ENCODE data around the gene INTS11.

Gene INTS11

DNA sequence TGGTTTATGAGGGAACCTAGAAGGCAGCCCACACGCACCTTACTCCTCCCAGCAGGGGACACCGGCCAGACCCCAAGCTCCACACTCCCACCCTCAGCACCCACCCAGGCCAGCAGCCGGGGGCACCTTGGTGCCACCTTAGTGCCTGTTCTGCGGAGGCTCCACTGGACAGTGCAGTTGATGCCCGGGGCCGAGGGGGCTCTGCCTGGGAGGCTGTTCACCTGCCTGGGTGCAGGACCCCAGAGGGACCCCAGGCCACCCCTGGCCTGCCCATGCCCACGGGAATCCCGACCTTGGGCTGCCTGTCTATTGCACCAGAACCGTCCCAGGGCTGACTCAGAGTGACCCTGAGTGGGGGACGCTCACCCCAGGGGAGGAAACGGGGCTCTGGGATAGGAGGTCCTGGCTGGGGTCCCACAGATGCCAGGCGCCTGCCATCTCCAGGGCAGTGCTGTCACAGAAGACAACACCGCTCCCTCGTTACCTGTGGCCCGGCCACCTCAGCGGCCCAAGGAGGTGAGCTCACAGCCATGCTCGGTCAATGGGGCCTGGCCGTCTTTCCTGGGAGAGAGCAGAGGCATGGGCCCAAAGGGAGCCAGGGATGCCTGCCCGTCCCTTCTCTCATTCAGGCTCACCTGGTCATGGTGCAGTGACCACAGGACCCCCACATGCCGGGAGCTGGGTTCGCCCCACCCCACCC, 43.5 kb downstream of the INTS11 start:
- TF ChIP-seq, protein P1, sequence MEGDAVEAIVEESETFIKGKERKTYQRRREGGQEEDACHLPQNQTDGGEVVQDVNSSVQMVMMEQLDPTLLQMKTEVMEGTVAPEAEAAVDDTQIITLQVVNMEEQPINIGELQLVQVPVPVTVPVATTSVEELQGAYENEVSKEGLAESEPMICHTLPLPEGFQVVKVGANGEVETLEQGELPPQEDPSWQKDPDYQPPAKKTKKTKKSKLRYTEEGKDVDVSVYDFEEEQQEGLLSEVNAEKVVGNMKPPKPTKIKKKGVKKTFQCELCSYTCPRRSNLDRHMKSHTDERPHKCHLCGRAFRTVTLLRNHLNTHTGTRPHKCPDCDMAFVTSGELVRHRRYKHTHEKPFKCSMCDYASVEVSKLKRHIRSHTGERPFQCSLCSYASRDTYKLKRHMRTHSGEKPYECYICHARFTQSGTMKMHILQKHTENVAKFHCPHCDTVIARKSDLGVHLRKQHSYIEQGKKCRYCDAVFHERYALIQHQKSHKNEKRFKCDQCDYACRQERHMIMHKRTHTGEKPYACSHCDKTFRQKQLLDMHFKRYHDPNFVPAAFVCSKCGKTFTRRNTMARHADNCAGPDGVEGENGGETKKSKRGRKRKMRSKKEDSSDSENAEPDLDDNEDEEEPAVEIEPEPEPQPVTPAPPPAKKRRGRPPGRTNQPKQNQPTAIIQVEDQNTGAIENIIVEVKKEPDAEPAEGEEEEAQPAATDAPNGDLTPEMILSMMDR (IDR thresholded peaks at IDR 0.05; ENCODE audit: low read length, missing control alignments) = no peak
- DNase-seq (ENCODE audit: low read depth) = no peak
- no peak overlapping the region for H3K4me3 ChIP-seq (replicated peaks; ENCODE audit: low read depth, low read length)

DNA sequence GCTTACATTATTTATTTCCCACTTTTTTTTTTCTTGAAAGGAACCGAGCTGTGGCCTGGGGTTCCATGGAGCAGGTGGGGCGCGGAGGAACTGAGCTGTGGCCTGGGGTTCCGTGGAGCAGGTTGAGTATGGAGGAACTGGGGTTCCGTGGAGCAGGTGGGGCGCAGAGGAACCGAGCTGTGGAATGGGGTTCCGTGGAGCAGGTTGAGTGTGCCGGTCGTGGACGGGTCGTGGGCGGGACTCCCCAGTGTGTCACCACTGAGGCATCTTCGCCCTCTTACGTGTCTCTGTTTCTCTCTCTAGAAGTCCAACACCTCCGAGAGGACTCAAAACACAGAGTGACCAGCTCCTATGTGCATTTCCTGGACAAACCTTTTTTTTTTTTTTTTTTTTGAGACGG, 45.4 kb downstream of the INTS11 start:
- DNase-seq (ENCODE audit: low read depth) = no peak
- TF ChIP-seq, protein P1 (IDR thresholded peaks at IDR 0.05; ENCODE audit: low read length, missing control alignments) = no peak
- H3K4me3 ChIP-seq (replicated peaks; ENCODE audit: low read depth, low read length) = no peak overlapping the region

DNA sequence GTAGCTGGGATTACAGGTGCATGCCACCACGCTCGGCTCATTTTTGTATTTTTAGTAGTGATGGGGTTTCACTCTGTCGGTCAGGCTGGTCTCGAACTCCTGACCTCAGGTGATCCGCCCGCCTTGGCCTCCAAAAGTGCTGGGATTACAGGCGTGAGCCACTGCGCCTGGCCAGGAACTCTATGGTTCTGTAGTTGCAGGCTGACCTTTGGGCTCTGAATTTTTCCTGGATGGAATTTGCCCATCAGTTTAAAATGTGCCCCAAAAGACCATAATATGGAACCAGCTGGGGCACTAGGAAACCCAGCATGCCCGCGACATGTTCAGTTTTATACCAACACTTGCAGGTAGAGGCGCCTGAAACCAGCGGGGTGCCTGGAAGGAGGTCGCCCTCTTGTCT, 45.8 kb downstream of the INTS11 start:
- TF ChIP-seq, protein P1 (IDR thresholded peaks at IDR 0.05; ENCODE audit: low read length, missing control alignments) = no peak
- no peak overlapping the region for H3K4me3 ChIP-seq (replicated peaks; ENCODE audit: low read depth, low read length)
- no peak for DNase-seq (ENCODE audit: low read depth)

DNA sequence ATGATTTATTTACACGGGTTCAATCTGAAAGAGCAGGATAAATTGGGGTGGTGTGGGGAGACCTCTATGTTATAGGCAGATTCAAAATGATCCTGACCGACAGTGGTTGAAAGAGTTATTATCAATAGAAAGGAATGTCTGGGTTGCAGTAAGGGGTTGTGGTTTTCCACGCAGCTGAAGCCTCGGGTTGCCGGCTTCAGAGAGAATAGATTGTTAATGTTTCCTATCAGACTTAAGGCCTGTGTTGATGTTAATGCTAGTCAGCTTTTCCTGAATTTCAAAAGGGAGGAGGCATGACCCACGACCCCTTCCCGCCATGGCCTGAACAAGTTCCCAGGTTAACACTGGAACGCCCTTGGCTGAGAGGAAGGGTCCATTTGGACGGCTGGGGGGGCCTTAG, 48.6 kb downstream of the INTS11 start:
- no peak for DNase-seq (ENCODE audit: low read depth)

DNA sequence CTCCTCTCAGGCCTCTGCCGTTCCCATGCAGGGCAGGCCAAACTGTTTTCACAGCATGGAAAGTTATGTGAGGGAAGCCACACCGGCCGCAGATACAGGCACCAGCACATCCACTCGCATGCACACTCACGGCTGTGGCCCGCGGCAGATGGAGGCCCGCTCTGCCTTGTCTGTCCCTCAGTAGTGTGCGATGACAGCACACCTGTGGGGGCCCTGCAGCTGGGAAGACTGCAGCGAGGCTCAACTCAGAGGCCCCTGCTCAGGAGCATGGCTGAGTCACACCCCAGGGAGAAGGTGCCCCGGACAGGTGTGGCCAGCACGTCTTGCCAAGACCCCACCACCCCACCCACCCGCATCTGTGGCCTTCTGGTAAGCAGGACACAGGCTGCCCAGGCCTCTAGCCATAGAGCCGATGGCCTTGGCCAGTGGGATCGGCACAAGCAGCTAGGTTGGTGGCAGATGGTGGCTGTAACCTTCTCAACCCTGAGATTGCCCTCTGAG, 49.5 kb downstream of the INTS11 start:
- TF ChIP-seq, protein P1 (IDR thresholded peaks at IDR 0.05; ENCODE audit: low read length, missing control alignments) = no peak
- DNase-seq (ENCODE audit: low read depth) = no peak
- no peak overlapping the region for H3K4me3 ChIP-seq (replicated peaks; ENCODE audit: low read depth, low read length)

More for the DNA sequence above, 48.6 kb downstream of the INTS11 start:
- TF ChIP-seq, protein P1 (IDR thresholded peaks at IDR 0.05; ENCODE audit: low read length, missing control alignments) = no peak
- H3K4me3 ChIP-seq (replicated peaks; ENCODE audit: low read depth, low read length) = no peak overlapping the region

DNA sequence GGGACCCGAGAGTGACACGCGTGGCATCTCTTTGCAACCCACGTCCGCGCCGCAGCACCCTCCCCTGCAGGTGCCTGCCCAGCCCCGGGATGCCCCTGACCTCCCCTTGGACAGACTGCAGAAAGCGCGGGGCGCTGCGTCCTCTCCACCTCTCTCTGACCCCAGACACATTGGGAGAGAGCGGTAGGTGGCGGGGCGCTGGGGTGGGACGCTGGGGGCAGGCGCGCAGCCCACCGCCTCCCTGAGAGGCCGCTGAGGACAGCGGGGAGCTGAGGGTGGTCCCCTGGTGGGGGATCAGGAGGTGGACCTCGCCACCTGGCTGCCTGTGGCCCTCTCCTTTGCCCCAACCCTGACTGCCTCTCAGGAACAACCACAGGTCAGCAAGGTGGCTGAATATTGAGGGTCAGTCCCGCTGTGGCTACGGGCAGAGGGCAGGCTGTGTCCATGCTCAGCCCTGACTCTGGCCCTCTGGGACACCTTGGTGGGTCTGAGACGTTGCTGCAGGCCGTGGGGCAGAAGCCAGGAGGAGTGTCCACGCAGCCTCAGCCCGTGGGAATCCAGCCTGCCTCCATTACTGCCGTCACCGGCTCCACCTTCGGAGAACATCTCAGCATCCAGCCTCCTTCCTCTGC, 50.0 kb downstream of the INTS11 start:
- DNase-seq (ENCODE audit: low read depth) = no peak
- TF ChIP-seq, protein P1 (IDR thresholded peaks at IDR 0.05; ENCODE audit: low read length, missing control alignments) = no peak
- peak overlapping the region; percentile 68 for H3K4me3 ChIP-seq (replicated peaks; ENCODE audit: low read depth, low read length)
